HG03135 (cell line): ENCODE data around the gene CALD1.

ENCODE experiments used
- ATAC-seq: cut with Tn5 transposase; IDR thresholded peaks from one replicate; pipeline ENCODE4 v1.9.1; 2021; ENCODE audit warnings: mild to moderate bottlenecking, moderate library complexity; ENCODE audit not compliant: unreplicated experiment

CALD1 gene, protein sequence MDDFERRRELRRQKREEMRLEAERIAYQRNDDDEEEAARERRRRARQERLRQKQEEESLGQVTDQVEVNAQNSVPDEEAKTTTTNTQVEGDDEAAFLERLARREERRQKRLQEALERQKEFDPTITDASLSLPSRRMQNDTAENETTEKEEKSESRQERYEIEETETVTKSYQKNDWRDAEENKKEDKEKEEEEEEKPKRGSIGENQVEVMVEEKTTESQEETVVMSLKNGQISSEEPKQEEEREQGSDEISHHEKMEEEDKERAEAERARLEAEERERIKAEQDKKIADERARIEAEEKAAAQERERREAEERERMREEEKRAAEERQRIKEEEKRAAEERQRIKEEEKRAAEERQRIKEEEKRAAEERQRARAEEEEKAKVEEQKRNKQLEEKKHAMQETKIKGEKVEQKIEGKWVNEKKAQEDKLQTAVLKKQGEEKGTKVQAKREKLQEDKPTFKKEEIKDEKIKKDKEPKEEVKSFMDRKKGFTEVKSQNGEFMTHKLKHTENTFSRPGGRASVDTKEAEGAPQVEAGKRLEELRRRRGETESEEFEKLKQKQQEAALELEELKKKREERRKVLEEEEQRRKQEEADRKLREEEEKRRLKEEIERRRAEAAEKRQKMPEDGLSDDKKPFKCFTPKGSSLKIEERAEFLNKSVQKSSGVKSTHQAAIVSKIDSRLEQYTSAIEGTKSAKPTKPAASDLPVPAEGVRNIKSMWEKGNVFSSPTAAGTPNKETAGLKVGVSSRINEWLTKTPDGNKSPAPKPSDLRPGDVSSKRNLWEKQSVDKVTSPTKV

GRCh38 chr7:134778941-134779740 lies at the start of gene CALD1:
TSS of gene CALD1 (plus strand) at chr7:134779634. CDS start at chr7:134867734, 88,100 bp downstream.
- no peak for ATAC-seq

DNA sequence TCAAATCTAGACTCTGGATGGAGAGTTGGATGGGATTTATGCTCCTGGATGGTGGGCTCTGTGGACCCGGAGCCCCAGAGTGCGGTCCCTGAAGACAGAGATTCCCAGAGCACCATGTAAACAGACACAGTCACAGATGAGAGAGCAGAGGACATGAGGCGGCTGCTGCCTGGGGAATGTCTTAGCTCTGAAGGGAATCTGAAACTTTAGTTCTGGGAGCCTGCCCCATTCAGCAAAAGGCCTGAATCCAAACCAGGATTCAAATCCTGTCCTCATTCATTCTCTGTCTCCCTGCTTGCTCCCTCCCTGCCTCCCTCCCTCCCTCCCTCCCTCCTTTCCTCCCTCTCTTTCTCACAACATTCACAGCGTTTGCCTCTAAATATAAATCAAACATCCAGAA lies 49.5 kb upstream of the CALD1 start:
- ATAC-seq: no peak

DNA sequence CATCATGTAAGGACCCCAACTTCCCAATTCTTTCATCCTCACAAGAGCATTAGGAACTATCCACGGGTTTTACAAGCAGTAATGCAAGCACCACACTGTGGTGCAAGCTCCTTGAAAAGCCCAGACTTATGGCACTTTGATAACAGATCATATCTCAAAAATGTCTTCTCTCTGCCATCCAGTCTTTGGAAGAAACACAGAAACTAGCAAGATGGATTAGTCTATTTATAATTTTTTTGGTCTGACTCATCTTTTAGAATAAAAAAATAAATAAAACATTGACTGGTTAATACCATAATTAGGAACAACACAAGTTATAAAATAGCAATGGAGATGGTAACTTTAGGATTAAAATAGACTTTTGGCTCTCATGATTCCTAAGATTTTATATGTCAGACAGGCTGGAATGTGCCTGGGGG lies 49.0 kb upstream of the CALD1 start:
- no peak for ATAC-seq

- no peak for ATAC-seq
These were observed 47.8 kb upstream of the CALD1 start for GRCh38 chr7:134731616-134732015.

DNA sequence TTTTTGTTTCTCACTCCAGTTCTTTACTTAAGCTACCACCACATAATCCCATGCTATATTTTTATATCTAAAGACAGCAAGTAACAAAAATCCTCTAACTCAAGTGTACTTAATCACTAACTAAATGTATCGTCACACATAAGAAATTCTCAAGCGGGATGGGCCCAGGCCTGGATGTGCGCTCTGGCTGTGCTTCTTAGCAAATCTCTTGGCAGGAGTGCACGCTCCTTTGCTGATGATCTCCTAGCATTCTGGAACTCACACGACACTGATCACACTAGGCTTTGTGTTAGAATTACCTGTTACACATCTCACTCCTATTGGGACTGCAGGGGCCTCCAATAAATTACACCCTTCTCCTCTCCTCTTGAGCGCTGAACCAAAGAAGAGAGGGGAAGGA lies 46.7 kb upstream of the CALD1 start:
- ATAC-seq: no peak

DNA sequence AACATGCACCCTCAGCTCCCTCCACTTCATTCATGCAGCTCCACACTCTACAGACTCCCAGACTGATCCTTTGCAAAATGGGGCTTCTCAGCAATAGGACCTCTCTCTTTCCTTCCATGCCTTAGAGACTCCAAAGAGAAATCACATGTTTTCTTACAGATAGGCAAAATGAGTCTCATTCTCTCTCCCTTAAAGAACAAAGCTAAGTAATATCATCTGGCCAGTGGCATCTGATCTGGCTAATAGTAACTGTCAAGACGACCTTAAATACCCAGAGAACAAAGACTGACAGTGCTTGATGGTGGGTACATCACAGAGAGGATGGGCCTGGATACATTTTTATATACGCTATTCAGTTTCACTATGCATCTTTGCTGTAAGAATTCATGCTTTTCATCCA lies 43.1 kb upstream of the CALD1 start:
- no peak for ATAC-seq

GRCh38 chr7:134737566-134738345 lies 41.7 kb upstream of the CALD1 start:
- ATAC-seq: no peak

- ATAC-seq: no peak
These were observed 40.1 kb upstream of the CALD1 start for GRCh38 chr7:134739362-134739761.

DNA sequence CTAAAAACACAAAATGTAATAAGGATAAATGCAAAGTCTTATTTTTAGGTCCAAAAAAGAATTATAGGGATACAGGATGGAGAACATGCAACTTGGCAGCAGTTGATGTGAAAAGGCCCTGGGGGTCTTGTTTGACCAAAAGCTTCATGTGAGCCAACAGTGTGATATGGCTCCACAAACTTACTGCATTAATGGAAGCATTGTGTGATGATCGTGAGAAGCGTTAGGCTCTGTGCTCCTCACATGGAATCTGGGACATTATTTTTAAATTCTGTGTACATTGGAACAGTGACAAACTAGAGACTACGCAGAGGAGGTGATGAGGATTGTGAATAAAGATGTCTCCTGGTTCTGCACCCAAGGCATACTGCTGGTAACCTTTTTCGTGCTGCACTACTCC lies 39.1 kb upstream of the CALD1 start:
- no peak for ATAC-seq

GRCh38 chr7:134741907-134742635 lies 37.4 kb upstream of the CALD1 start:
- ATAC-seq: no peak

- no peak for ATAC-seq
These were observed 36.6 kb upstream of the CALD1 start for GRCh38 chr7:134742688-134743350.

GRCh38 chr7:134744569-134744968 lies 34.9 kb upstream of the CALD1 start:
- no peak for ATAC-seq

- no peak for ATAC-seq
These were observed 32.1 kb upstream of the CALD1 start for GRCh38 chr7:134747326-134747725.

GRCh38 chr7:134750083-134751062 lies 29.1 kb upstream of the CALD1 start:
- no peak for ATAC-seq

- no peak for ATAC-seq
These were observed 27.3 kb upstream of the CALD1 start for GRCh38 chr7:134752006-134752760.

GRCh38 chr7:134755422-134756022 lies 23.9 kb upstream of the CALD1 start:
- ATAC-seq: no peak

- no peak for ATAC-seq
These were observed 21.5 kb upstream of the CALD1 start for GRCh38 chr7:134757938-134758337.
